ENCODE results near the gene PPP2R3A.

DNA sequence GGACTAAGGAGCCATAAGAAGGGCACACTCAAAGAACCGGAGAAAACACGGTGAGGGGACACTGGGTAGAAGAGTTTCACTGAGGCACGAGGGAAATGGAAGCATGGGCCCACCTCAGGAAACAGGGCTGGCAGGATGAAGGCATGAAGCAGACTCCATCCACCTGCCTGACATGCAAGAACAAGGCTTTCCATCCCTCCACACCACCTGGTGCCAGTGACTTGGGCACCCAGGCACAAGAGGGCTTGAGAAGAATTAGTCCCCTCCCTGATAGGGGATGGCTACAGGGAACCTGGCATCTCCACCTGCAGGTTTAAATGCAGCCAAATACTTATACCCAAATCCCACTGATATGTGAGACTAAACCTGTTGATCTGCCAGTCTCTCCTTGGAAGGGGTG is 38.9 kb upstream of the PPP2R3A start:
- no peak for TF ChIP-seq CTCF (conservative IDR thresholded peaks at IDR 0.05; ENCODE audit: low read length)
- no peak for TF ChIP-seq EZH2phosphoT487 (IDR thresholded peaks at IDR 0.05; ENCODE audit: borderline replicate concordance)

All from Loucy (cell line).